GM23338 (cell line): Measurements from ENCODE around the gene MICAL3.

Experiments used
- EZH2phosphoT487 ChIP-seq: fragments of 200-600 bp; sonication (generic); IDR thresholded peaks from one replicate; pipeline ENCODE4 v1.8.1; 2018; ENCODE audit warnings: antibody characterized with exemption; ENCODE audit not compliant: unreplicated experiment
- TF ChIP-seq, protein P1 (sequence below), 2 experiments: fragments of 200-600 bp in 1 of 2; sonication (generic) in 1 of 2; conservative IDR thresholded peaks; 2 replicates each; pipeline versions ENCODE4 v1.5.1 to v1.6.1; 2016 to 2017; ENCODE audit warnings: antibody characterized with exemption in 2 of 2, low read depth in 2 of 2, mild to moderate bottlenecking in 2 of 2, moderate library complexity in 1 of 2

- TF ChIP-seq, protein P1, sequence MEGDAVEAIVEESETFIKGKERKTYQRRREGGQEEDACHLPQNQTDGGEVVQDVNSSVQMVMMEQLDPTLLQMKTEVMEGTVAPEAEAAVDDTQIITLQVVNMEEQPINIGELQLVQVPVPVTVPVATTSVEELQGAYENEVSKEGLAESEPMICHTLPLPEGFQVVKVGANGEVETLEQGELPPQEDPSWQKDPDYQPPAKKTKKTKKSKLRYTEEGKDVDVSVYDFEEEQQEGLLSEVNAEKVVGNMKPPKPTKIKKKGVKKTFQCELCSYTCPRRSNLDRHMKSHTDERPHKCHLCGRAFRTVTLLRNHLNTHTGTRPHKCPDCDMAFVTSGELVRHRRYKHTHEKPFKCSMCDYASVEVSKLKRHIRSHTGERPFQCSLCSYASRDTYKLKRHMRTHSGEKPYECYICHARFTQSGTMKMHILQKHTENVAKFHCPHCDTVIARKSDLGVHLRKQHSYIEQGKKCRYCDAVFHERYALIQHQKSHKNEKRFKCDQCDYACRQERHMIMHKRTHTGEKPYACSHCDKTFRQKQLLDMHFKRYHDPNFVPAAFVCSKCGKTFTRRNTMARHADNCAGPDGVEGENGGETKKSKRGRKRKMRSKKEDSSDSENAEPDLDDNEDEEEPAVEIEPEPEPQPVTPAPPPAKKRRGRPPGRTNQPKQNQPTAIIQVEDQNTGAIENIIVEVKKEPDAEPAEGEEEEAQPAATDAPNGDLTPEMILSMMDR (conservative IDR thresholded peaks at IDR 0.05; ENCODE audit: low read depth in 2 of 2), result no peak
- TF ChIP-seq EZH2phosphoT487, result no peak
Measured at GRCh38 chr22:17882162-17882561, 142.2 kb downstream of the MICAL3 start.
